HG03378 (cell line): ENCODE data around the gene NEO1.

Experiments used
- ATAC-seq: cut with Tn5 transposase; IDR thresholded peaks from one replicate; pipeline ENCODE4 v1.9.1; 2021; ENCODE audit warnings: mild to moderate bottlenecking, moderate library complexity; ENCODE audit not compliant: unreplicated experiment

The NEO1 gene

DNA sequence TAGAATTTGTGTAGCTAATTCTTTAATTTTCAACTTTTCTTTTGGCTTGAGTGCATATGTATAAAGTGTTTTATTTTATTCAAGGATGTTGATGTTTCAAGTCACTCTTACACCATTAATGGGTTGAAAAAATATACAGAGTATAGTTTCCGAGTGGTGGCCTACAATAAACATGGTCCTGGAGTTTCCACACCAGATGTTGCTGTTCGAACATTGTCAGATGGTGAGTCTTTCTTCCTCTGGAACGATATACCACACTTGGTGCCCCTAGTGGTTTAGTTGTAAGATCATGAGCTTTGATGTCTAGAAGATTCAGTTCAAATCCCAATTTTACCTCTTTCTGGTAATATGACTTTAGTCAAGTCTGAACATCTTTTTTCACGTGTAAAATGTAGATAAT lies 197.2 kb downstream of the NEO1 start:
- ATAC-seq: no peak

DNA sequence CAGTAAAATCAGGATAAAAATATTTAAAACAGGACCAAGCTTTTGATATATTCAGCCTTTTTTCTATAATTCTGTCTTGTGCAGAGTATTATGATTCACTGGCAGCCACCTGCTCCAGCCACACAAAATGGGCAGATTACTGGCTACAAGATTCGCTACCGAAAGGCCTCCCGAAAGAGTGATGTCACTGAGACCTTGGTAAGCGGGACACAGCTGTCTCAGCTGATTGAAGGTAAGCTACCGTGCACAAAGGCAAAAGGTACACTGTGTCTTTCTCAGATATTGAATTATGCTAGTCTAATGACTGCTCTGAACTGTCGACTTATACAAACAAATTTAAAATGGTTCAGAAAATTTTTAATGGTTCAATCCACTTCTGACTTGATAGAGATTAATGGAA lies 202.3 kb downstream of the NEO1 start:
- ATAC-seq: no peak

DNA sequence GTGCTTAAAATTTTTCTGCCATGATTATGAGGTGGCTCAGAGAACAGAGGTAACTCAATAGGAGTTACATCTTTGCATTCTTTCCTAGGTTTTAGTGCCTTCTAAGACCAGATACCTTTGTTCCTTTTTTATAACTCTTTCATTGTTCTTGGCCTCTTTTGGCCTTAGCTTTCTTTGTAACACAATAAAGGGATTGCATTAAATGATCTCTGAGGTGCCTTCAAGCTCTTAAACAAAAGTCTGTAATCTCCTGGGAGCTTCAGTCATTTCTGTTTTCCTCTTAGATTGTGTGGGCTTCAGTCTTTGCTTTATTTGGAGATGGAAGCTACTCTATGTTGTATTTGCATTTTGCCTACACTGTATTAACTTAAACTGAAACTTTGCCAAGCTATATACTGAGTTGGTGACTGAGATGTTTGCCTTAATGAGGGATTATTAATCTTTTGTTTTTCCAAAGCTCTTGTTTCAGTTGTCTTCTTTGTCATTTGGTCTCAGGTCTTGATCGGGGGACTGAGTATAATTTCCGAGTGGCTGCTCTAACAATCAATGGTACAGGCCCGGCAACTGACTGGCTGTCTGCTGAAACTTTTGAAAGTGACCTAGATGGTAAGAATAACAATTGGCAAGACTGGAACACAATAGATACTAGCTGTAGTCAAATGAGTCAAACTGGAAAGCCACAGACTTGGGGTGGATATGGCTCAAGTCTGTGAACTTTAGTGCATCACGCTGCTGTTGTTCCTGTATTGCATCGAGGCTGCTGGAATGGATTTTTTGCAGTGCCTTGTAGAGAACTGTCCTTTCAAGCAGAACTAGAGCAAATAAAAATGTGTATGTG lies 206.2 kb downstream of the NEO1 start:
- no peak for ATAC-seq

DNA sequence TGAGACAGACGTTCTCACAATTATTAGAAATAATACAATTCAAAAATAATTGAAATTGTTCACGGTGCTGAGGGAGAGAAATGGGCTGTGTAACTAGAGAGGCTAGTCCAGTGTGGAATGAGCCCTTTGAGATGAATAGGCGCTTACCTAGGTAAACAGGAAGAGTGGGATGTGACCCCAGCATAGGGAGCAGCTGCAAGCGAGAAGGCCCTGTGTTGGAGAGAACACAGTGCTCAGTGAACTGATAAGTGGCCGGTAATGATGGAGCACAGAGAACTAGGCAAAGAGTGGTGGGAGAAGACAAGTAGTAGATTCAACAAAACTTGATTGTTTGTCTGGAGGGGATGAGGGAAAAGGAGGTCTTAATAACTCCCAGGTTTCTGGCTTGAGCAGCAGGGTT lies 212.6 kb downstream of the NEO1 start:
- no peak for ATAC-seq

DNA sequence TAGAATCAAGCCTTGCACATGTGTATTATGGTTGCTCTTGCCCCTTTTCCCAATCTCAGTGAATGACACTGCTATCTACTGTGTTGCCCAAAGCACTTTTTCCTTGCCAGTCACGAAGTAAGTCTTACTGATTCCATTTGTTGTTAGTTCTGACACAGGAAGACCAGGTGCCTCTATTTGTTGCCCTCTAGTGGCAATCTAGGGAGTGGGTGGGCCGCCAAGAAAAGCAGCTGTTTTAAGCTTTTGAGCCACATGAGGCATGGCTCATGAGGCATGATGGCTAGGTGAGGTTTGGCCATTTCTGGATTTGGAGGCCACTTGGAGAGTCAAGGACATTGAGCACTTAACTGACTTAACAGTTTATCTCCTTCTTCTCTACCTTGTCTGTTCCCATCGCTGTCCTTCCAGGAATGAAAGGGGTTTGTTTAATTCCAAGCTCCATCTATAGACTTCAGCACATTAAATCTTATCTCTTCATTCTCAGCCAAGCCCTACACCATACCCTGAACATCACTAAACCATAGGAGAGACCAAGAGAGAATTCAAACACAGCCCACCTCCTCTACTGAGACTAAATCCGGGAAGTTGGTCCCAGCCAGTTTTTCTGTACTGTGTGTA lies 213.4 kb downstream of the NEO1 start:
- ATAC-seq: no peak

DNA sequence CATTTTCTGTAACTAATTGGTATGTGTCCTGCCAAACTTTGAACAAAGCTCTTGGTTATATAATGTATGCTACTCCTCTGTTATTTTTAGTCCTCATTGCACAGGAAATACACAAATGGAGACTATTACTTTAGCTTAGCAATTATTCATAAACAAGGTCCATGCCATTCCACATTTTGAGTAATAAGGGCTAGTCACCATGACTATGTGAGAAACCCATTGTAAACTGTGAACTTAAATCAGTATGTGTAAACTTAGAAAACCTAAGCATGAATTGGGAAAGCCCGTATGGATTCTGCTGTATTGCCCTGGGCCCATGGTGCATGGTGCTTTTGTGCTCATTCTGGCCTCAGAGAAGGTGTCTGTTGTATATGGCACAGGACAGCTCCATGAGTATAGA lies 216.2 kb downstream of the NEO1 start:
- ATAC-seq: no peak

DNA sequence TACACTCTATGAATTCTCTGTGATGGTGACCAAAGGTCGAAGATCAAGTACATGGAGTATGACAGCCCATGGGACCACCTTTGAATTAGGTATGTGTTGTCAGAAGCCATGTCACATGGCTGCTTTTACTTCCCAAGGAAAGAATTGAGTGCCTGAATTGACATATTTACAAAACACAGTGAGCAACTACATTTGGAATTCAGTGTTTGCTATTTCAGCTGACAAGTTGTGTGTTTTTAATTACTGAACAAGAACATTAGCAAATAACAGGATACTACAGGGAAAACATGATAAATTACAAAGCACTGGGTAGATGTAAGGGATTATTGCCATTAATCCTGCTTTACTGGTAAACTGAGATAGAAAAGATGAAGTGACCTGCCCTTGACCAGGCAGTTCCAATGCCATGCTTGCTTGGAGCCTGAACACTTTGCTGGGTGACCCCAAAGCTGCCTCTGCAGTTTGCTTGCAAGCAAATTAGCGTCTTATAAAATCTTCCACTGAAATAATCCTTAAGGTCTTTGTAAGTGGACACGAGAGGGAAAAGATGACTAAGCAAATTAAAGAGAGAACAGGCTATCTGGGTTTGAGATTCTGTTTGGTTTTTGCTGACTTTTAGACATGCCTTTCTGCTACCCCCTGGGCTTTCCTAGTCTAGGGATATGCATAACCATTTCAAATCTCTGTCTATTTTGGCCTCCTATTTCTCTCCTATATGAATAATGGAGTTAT lies 218.3 kb downstream of the NEO1 start:
- no peak for ATAC-seq

DNA sequence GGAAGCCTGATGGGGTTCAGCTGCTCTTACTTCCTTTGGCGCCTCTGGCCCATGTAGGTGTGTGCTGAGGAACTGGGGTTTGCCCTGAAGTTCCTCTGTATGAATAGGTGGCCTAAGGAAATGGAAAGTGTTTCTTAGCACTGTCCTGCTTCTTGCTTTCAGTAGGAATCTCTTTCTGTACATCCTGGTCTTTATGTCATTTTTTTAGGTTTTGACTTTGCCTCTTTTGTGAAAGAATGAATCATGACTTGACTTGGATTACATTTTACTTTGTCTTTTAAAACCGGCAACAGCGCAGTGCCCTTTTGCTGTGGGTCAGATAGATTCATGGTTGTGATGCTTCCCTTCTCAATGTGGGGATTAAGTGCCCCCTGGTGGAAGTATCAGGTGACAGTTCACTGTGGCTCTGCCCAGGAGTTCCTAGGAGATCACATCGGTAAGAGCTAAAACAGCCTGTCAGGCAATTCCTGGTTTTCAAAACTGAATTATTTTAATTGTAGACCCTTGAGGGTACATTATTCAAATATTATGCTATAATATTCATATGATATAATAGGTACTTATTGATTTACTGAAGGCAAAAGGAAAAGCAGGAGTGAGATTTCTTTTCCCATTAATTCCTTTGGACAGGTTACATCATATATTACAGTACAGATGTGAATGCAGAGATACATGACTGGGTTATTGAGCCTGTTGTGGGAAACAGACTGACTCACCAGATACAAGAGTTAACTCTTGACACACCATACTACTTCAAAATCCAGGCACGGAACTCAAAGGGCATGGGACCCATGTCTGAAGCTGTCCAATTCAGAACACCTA lies 221.1 kb downstream of the NEO1 start:
- ATAC-seq: no peak

DNA sequence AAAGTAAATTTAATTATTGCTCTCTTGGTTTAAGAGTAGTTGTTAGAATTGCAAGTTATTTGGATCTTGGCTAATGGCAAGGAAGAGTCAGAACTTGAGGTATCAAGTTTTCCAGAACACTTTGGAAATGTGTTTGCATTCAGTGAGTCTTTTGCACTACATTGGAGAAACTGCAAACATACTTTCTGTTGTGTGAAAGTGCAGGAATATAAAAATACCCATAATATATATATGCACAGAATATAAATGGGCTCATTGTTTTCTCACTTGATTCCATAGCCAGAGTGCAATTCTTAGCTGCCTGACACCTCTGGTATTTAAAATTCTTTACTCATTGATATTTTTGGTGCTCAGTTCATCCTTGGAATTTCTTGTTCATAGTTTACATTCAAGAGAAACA lies 223.6 kb downstream of the NEO1 start:
- no peak for ATAC-seq

DNA sequence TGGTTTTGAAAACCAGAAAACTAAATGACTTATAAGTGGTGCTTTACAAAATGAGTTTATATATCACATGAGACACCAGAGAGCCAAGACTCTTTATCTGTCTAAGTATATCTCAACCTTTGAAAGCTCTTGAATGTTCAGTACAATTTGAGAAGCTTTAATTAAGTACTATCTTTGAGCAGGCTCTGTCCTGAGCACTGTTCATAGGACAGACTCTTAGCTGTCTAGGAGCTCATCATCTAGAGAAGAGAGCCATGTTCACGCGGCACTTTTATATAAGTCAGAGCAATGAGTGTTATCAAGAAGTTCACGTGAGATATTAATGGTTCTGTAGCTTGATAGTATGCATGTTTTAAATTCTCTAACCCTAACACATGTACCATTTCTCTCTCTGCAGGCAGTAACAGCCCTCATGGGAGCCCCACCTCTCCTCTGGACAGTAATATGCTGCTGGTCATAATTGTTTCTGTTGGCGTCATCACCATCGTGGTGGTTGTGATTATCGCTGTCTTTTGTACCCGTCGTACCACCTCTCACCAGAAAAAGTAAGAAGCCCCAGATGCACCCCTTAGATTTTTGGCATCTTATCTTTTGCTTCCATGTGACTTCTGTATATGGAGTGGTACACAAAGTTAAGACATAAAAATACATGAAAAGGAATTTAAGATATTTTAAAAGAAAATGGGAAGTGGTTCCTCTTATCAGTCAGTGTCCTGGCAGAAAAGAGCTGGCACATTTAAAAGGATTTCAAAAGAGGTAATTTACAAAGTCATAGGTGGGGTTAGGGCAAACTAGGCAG lies 230.5 kb downstream of the NEO1 start:
- no peak for ATAC-seq

DNA sequence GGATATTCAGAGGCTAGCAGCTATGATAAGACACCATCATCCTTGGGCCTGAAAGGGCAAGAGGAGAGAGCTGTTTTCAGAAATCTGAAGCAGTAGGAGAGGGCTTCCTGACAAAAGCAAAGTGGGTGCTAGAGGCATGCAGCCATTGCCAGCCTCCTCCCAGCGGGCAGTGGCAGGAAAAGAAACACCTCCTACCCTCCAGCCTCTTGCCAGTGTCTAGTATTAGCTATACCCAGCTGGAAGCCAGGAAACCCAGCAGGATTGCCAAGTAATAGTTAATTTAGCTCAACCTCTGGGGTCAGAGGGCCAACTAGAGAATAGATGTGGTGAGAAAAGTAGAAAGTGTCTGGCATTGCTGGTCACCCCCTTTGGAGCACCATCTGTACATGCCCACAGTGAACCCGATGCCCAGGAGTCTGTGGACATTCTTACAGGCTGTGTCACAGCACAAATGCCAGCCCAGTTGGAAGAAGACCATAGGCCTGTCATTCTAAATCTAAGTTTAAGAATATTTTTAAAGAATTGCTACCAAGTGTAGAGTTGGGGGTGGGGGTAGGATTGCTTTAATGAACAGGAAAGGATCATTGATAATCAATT lies 231.2 kb downstream of the NEO1 start:
- no peak for ATAC-seq

DNA sequence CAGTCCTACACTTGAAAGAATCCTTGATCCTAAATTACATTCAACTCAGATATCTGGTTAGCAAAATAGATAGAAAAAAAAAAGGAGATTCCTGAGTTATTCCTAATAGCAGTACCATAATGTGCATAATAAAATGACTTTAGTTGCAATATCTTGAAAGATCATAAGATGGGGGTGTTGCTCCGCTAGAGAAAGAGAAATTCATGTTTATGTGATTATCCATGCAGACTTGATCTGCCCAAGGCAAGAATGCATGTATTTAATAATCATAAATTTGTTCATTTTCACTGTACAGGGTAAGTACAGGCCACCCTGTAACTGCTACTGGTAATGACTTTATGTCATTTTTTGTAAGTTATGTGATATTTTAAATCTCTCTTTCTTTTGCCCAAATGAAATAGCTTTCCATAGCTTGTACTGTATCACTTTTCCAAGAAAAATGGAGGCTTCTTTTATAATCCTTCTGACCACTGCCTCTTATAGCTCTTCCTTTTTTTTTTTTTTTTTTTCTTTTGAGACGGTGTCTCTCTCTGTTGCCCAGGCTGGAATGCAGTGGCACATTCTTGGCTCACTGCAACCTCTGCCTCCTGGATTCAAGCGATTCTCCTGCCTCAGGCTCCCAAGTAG lies 231.9 kb downstream of the NEO1 start:
- ATAC-seq: no peak

DNA sequence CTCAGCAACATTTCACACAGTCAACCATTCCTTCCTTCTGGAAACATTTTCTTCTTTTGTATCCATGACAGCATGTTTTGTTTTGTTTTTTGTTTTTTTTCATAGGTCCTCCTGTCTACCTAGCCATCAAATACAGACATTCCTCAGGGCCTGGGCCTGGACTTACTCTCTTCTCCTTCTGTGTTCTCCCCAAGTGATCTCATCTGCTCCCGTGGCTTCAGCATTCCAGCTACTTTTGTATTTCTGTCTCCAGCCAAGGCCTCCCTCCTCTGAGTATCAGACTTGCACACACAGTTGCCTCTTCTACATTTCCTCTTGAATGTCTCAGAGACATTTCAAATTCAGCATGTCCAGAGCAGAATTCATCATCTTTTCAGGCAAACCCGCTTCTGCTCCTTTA lies 234.0 kb downstream of the NEO1 start:
- no peak for ATAC-seq

DNA sequence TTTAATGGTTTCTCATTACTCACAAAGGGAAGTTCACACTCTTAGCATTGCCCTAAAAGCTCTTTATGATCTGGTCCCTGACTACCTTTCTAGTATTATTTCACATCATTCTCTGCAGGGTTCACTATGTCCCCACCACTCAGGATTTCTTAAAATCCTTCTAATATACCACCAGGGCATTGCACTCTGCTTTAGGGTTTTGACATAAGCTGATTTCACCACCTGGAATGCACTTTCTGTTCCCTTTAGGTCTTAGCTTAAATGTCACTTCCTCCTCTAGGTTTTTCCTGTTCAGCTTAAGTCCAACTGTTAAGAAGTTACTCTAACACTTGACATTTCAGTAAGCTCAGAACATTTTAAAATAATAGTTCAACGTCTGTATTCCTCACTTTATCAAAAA lies 234.8 kb downstream of the NEO1 start:
- ATAC-seq: no peak

DNA sequence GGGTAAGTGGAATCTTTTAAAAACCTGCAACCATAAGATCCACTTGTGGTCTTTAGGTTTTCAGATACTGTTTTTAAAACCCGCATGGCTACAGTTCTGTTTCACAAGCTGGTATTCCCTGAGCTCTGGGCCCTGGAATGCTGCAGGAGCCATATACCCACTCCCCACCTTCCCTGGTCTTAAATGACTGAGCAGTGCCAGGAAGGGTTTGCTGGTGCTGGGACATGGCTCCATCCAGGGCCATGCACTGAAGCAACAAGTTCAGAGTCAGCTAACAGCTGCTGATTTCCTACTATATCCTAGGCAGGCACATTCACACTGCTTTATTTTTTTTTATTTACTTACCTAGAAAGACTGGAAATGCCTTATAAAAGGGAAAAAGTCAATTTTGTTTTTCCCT lies 239.2 kb downstream of the NEO1 start:
- no peak for ATAC-seq

DNA sequence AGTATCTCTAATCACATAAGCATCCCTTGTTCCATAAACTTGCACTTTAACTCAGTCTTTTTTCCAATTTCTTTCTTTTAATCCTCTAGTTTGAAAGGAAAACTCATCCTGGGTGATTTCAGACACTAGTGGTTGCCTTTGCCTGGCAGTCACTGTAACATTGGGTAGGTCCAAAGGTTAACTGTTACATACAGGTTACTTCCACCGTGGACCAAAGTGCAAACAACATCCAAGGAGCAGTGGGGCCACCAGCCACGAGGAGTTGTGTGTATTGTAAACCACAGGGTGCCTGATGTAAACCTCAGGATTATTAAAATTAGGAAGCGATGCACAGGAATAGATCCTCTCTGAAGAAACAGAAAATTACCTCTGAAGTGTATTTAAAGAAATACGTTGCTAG lies 241.5 kb downstream of the NEO1 start:
- ATAC-seq: no peak

DNA sequence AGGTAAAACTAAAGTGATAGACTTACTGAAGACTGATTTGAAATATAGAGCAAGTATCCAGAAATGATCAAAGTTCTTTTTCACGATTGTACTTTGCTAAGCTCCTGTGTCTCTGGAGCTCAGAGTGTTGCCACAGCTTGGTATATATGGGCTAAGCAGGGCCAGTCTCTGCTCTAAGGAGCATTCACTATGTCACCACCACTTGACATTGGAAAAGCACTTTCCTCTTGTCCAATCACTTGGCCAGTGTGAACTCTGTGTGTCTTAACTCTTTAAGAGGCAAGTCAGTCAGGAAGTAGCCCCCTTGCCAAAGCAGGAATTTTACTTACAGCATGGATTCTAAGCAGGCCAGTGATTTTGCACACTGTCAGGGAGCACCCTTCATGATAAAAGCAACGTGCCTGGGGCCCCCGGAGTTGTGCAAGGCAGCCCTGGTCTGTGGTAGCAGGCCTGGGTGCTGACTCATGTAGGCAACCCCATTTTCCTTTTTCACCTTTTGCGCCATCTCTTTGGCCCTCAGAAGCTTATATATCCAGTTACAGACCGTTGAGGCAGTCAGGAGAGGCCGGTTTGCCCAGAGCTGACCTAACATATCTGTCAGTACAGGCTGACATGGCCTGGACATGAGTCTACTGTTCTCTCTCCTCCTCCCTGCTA lies 243.5 kb downstream of the NEO1 start:
- no peak for ATAC-seq

DNA sequence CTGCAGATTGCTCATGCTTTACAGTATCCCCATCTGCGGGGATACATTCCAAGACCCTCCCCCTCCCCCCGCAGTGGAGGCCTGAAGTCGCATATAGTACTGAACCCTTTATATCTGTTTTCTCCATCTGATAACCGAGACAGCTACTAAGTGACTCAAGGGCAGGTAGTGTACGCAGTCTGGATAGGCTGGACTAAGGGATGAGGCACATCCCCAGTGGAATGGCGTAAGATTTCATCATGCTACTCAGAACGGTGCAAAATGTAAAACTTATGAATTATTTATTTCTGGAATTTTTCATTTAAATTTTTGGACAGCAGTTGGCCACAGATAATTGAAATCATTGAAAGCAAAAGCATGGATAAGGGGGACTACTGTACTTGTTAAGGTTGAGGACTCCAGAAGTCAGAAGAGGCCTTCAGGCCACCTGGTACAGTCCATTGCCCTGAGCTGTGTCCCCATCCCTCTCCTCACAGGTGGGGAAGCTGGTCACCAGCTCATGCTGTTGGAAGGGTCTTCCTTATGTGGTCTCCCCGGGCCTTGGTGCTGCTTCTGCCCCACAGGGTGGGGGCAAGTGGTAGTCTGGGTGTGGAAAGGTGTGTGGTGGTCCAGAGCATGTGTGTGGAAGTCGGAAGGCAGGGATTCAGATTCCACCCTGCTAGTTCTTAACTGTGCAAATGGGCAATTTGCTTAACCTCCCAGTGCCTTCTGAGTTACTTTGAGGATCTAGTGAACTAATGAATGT lies 244.5 kb downstream of the NEO1 start:
- ATAC-seq: no peak
